GM21381 (cell line): ENCODE results near the gene IFIH1.

Source experiments
- ATAC-seq: cut with Tn5 transposase; IDR thresholded peaks from one replicate; pipeline ENCODE4 v1.9.1; 2021; ENCODE audit warnings: mild to moderate bottlenecking, moderate library complexity; ENCODE audit not compliant: unreplicated experiment

Gene IFIH1

GRCh38 chr2:162258686-162259085 is 59.8 kb downstream of the IFIH1 start:
- ATAC-seq: no peak

- ATAC-seq: no peak
These were observed 60.3 kb downstream of the IFIH1 start for GRCh38 chr2:162258169-162258568.

DNA sequence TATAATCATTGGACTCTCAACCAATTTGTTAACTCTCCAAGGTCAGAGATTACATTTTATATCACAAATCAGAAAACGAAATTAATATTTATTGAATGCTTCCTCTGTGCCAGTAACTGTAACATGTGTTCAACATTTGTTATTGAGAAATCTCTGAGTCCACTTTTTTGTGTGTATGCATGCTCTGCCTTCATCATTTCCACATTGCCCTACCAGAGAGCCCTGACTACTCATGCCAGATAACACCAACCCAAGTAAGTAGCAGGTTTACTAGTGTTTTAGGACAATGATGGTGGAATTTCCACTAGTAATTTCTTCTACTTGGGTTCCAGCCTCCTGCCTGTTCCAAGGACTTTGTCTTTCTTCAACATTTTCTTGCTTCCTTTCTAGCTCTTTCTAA is 61.1 kb downstream of the IFIH1 start:
- no peak for ATAC-seq

GRCh38 chr2:162256591-162256991 is 61.9 kb downstream of the IFIH1 start:
- no peak for ATAC-seq

- no peak for ATAC-seq
These were observed 64.1 kb downstream of the IFIH1 start for GRCh38 chr2:162254236-162254871.

DNA sequence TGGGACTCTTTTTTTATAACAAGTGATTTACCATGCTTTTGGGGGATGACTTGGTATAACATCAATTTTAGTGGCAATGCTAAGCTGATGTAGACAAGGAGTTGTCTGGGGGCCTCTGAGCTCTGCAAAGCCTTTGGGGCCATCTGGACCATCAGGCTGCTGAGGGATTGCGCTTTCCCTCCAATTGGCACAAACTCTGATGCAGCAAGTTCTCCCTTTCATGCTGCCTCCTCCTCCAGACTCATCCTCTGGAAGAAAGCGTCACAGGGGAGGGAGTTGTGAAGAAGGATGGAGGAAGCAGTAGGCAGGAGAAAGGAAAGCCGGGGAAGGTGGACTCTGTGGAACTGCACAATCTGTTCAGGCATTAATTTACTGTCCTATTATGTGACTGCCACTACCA is 65.0 kb downstream of the IFIH1 start:
- no peak for ATAC-seq

- no peak for ATAC-seq
These were observed 66.3 kb downstream of the IFIH1 start for GRCh38 chr2:162252153-162252552.

DNA sequence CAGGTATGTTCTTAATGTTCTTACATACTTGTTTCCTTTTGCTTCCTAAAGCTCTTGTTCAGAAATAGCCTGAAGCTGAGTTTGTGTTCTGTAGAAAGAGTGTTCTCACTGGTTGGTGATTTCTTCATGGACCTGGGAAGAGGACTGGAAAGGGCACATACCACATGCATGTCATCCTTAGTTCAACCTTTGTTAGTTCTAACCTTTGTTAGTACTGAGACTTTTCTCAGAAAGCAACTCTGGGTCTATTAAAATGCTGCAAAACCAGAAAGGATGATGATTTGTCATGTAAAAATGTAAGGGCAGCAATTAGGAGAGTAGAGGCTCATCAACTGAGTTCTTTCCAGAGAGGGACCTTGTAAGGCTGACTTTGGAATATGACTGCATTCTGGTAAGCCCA is 72.7 kb downstream of the IFIH1 start:
- ATAC-seq: no peak

GRCh38 chr2:162245061-162245460 is 73.4 kb downstream of the IFIH1 start:
- ATAC-seq: no peak

DNA sequence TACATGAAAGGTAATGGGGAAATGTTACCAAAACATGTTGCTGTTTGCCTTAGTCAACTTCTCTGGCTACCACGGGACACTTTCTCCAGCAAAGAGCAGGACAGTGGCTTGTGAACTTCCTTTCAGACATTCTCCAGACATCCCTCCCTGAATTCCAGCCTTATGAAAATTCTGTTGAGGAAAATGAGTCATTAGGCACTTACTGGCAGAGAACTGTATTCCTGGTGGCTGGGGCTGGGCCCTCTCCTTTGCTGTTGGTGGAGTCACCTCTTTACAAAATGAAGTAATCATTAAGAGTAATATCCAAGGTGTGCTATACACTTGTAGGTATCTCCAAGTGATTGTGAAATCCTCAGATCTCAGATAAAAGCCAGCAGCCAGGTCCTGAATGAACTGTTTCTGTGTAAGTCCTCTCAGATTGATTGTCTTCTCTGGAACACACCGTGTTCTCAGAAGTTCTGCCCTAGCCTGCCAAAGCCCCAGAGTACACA is 73.9 kb downstream of the IFIH1 start:
- ATAC-seq: no peak

GRCh38 chr2:162243715-162244114 is 74.8 kb downstream of the IFIH1 start:
- ATAC-seq: no peak

GRCh38 chr2:162243294-162243693 is 75.2 kb downstream of the IFIH1 start, which contains the start of gene FAP:
Gene FAP (minus strand): TSS chr2:162243445. CDS start chr2:162243327, 118 bp downstream.
- no peak for ATAC-seq

GRCh38 chr2:162242586-162243280 is 75.8 kb downstream of the IFIH1 start:
- ATAC-seq: no peak

GRCh38 chr2:162241571-162241970 is 76.9 kb downstream of the IFIH1 start:
- ATAC-seq: no peak

DNA sequence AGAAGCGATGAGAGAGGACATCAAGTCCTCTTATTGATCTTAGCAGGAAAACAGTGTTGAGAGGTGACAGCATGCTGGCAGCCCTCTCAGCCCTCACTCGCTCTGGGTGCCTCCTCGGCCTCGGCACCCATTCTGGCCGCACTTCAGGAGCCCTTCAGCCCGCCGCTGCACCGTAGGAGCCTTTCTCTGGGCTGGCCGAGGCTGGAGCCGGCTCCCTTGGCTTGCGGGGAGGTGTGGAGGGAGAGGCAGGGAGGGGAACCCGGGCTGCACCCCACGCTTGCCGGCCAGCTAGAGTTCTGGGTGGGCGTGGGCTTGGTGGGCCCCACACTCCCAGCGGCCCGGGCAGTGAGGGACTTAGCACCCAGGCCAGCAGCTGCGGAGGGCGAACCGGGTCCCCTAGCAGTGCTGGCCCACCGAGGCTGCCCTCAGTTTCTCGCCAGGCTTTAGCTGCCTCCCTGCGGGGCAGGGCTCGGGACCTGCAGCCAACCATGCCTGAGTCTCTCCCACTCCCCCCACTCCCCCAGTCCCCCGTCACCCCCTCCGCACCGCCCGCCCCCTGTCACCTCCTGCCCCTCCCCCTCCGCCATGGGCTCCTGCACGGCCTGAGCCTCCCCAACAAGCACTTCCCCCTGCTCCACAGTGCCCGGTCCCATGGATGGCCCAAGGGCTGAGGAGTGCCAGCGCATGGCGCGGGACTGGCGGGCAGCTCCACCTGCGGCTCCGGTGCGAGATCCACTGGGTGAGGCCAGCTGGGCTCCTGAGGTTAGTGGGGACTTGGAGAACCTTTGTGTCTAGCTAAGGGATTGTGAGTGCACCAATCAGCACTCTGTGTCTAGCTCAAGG is 83.6 kb downstream of the IFIH1 start:
- no peak for ATAC-seq

DNA sequence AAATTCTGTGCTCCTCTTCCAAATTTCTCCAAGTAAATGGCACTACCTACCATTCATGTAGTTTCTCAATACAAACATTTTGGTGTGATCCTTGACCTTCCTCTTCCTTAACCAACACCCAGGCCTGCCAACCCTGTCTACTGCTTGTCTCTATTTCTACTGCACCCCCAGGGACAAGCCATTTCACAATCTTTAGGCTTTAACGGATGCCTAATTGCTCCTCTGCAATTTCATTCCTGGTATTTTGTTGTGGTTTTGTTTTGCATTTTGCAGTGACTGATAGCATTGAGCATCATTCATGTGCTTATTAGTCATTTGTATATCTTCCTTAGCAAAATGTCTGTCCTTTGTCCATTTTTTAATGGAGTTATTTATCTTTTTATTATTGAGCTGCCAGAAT is 85.3 kb downstream of the IFIH1 start:
- ATAC-seq: no peak

DNA sequence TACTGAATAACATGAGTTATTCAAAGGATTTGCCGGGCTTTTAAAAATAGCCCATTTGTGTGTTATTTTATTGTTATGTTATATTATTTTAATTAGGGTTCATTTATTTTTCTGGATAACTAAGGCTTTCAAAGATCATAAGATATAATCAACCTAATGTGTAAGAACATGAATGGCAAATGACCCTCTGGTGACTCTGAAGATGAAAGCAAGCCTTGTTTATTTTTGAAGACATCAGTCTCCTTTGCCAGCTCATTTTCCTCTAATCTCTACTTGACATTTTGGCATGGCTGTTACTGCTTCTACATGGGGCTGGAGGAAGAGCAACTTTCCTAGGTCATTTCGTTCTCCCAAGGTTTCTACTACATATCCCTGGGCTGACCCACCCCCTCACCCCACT is 85.8 kb downstream of the IFIH1 start:
- ATAC-seq: no peak

DNA sequence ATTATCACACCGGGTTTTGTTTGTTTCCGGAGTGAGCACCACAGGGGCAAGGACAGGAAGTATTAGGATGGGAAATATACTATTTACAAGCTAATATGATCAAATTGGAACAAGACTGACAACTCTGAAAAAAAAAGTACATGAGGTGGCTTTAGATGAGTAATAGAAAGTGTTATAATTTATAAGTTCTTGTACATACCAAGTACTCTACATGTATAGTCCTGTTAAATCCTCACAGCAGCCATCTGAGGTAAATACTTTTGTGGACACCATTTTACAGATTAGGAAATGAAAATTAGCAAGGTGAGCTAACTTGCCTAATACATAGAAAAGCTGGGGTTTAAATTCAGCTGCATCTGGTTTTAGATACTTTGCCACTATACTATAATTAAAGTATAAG is 86.5 kb downstream of the IFIH1 start:
- no peak for ATAC-seq

- ATAC-seq: no peak
These were observed 87.7 kb downstream of the IFIH1 start for GRCh38 chr2:162230761-162231160.

GRCh38 chr2:162226836-162227235 is 91.6 kb downstream of the IFIH1 start:
- ATAC-seq: no peak

GRCh38 chr2:162221064-162221463 is 97.4 kb downstream of the IFIH1 start:
- ATAC-seq: peak; percentile 90

- ATAC-seq: no peak
These were observed 98.1 kb downstream of the IFIH1 start for GRCh38 chr2:162220368-162220767.
